NCI-H460 (cell line): ENCODE results near the gene AGPS. TPM values are rescaled to one million over a fixed set of nuclear protein-coding genes. Genes with fewer than 3 reads are reported as not detected.
"Not testable (repeated sequence)": the region's sequence is repeated elsewhere in the genome, so short reads cannot be mapped to it uniquely, and the experiment has no call there.

Source experiments
- DNase-seq: peaks from one replicate; pipeline ENCODE4 v3.0.0-alpha.2; 2016; ENCODE audit warnings: low read depth; ENCODE audit errors: extremely low read depth
- total RNA-seq: library from RNA; depleted of rRNA; stranded (reverse); fragments of >200 nt; shearing (Covaris generic); gene quantifications from 2 replicates; pipeline ENCODE4 v1.2.3, GENCODE V29; 2014

AGPS gene
- total RNA-seq, 1 experiment from 2014 or later: 61.8 TPM

- not testable (repeated sequence) for DNase-seq
Observed at GRCh38 chr2:177410629-177411028, 18.1 kb downstream of the AGPS start.

GRCh38 chr2:177413703-177414102 is 21.1 kb downstream of the AGPS start:
- no peak for DNase-seq

GRCh38 chr2:177419274-177419673 is 26.7 kb downstream of the AGPS start:
- peak; percentile 26 for DNase-seq

GRCh38 chr2:177422271-177422670 is 29.7 kb downstream of the AGPS start:
- no peak for DNase-seq

GRCh38 chr2:177424120-177424519 is 31.5 kb downstream of the AGPS start:
- DNase-seq: not testable (repeated sequence)

GRCh38 chr2:177424620-177425019 is 32.0 kb downstream of the AGPS start:
- DNase-seq: not testable (repeated sequence)

GRCh38 chr2:177427316-177427715 is 34.7 kb downstream of the AGPS start:
- no peak for DNase-seq

GRCh38 chr2:177427936-177428335 is 35.4 kb downstream of the AGPS start:
- not testable (repeated sequence) for DNase-seq

GRCh38 chr2:177429688-177430325 is 37.2 kb downstream of the AGPS start:
- DNase-seq: no peak

- no peak for DNase-seq
Observed at GRCh38 chr2:177430411-177430810, 37.8 kb downstream of the AGPS start.

- DNase-seq: not testable (repeated sequence)
Observed at GRCh38 chr2:177431111-177431725, 38.6 kb downstream of the AGPS start.

GRCh38 chr2:177432703-177433102 is 40.1 kb downstream of the AGPS start:
- DNase-seq: no peak

GRCh38 chr2:177433402-177433801 is 40.8 kb downstream of the AGPS start:
- no peak for DNase-seq

- DNase-seq: no peak
Observed at GRCh38 chr2:177434475-177434874, 41.9 kb downstream of the AGPS start.

GRCh38 chr2:177445200-177445599 is 52.6 kb downstream of the AGPS start:
- DNase-seq: no peak

GRCh38 chr2:177448031-177448430 is 55.5 kb downstream of the AGPS start:
- no peak for DNase-seq

- DNase-seq: no peak
Observed at GRCh38 chr2:177449159-177449558, 56.6 kb downstream of the AGPS start.

GRCh38 chr2:177455187-177455586 is 62.6 kb downstream of the AGPS start:
- no peak for DNase-seq

- DNase-seq: not testable (repeated sequence)
Observed at GRCh38 chr2:177459756-177460155, 67.2 kb downstream of the AGPS start.

GRCh38 chr2:177460973-177461585 is 68.5 kb downstream of the AGPS start:
- no peak for DNase-seq

- no peak for DNase-seq
Observed at GRCh38 chr2:177464549-177464948, 72.0 kb downstream of the AGPS start.
